Neuronal stem cell (in vitro differentiated cells): Measurements from ENCODE around the gene AGAP1.

Experiments
- DNase-seq: peaks from one replicate; pipeline ENCODE4 v3.0.0-alpha.2; 2013; ENCODE audit warnings: low spot score
- H2AFZ ChIP-seq: one replicate; pipeline ENCODE4 v1.6.1; 2013; ENCODE audit warnings: mild to moderate bottlenecking, low read length, inconsistent platforms
- H2AK5ac ChIP-seq: 2 replicates; pipeline ENCODE4 v1.6.1; 2013; ENCODE audit warnings: low read depth, mild to moderate bottlenecking, inconsistent platforms, low read length, moderate library complexity, mixed read lengths
- H2BK120ac ChIP-seq: 2 replicates; pipeline ENCODE4 v1.6.1; 2013; ENCODE audit warnings: low read depth, mild to moderate bottlenecking, inconsistent platforms, low read length, moderate library complexity, mixed read lengths
- H2BK12ac ChIP-seq: one replicate; pipeline ENCODE4 v1.6.1; 2013; ENCODE audit warnings: low read length, inconsistent platforms
- H2BK15ac ChIP-seq: 2 replicates; pipeline ENCODE4 v1.6.1; 2013; ENCODE audit warnings: mild to moderate bottlenecking, low read length, inconsistent platforms, mixed read lengths
- H2BK5ac ChIP-seq: one replicate; pipeline ENCODE4 v1.6.1; 2013; ENCODE audit warnings: inconsistent platforms, mild to moderate bottlenecking, low read length, moderate library complexity
- H3K14ac ChIP-seq: one replicate; pipeline ENCODE4 v1.6.1; 2013; ENCODE audit warnings: low read length, inconsistent platforms
- H3K18ac ChIP-seq: 2 replicates; pipeline ENCODE4 v1.6.1; 2013; ENCODE audit warnings: low read length, inconsistent platforms
- H3K23ac ChIP-seq: 2 replicates; pipeline ENCODE4 v1.6.1; 2013; ENCODE audit warnings: low read depth, mild to moderate bottlenecking, mixed read lengths, low read length, inconsistent platforms; ENCODE audit not compliant: poor library complexity
- H3K27ac ChIP-seq: replicated peaks from 3 replicates; pipeline ENCODE4 v1.5.1; 2013; ENCODE audit warnings: low read length, inconsistent platforms
- H3K27me3 ChIP-seq, 3 experiments: 2 replicates each; pipeline ENCODE4 v1.6.1; 2013; ENCODE audit warnings: low read length in 3 of 3, mild to moderate bottlenecking in 2 of 3, inconsistent platforms in 1 of 3, low read depth in 1 of 3, mixed read lengths in 1 of 3, moderate library complexity in 1 of 3; ENCODE audit not compliant: control insufficient read depth in 3 of 3, insufficient read depth in 3 of 3
- H3K36me3 ChIP-seq, 2 donors: replicated peaks in 1 of 2; 2 replicates each; pipeline ENCODE4 v1.6.1; 2013; ENCODE audit warnings: low read length in 2 of 2; ENCODE audit not compliant: control insufficient read depth in 2 of 2, insufficient read depth in 2 of 2
- H3K4ac ChIP-seq: 2 replicates; pipeline ENCODE4 v1.6.1; 2013; ENCODE audit warnings: inconsistent platforms, mild to moderate bottlenecking, low read length, moderate library complexity
- H3K4me1 ChIP-seq, 2 donors: 1 replicate in 1 of 2; 2 replicates in 1 of 2; pipeline ENCODE4 v1.6.1; 2013; ENCODE audit warnings: low read length in 2 of 2, low read depth in 1 of 2; ENCODE audit not compliant: control insufficient read depth in 2 of 2, insufficient read depth in 1 of 2
- H3K4me2 ChIP-seq: one replicate; pipeline ENCODE4 v1.6.1; 2013; ENCODE audit warnings: mild to moderate bottlenecking, low read length, inconsistent platforms; ENCODE audit not compliant: insufficient read depth, poor library complexity, severe bottlenecking
- H3K4me3 ChIP-seq, 2 donors: 2 replicates each; pipeline ENCODE4 v1.5.1; 2013; ENCODE audit warnings: low read length in 2 of 2, mild to moderate bottlenecking in 2 of 2, inconsistent platforms in 1 of 2, moderate library complexity in 1 of 2
- H3K79me1 ChIP-seq: one replicate; pipeline ENCODE4 v1.6.1; 2013; ENCODE audit warnings: low read depth, mild to moderate bottlenecking, inconsistent platforms, low read length, moderate library complexity
- H3K9ac ChIP-seq: one replicate; pipeline ENCODE4 v1.6.1; 2013; ENCODE audit warnings: mild to moderate bottlenecking, low read depth, low read length, inconsistent platforms; ENCODE audit not compliant: poor library complexity
- H3K9me3 ChIP-seq, 2 donors: replicated peaks in 1 of 2; 2 replicates each; pipeline versions ENCODE3 to v1.6.1; 2013; ENCODE audit warnings: low read length in 2 of 2, mild to moderate bottlenecking in 2 of 2, inconsistent platforms in 1 of 2, low read depth in 1 of 2, mixed read lengths in 1 of 2, moderate library complexity in 1 of 2; ENCODE audit not compliant: control insufficient read depth in 2 of 2, insufficient read depth in 1 of 2
- H4K8ac ChIP-seq: one replicate; pipeline ENCODE4 v1.6.1; 2013; ENCODE audit warnings: low read depth, mild to moderate bottlenecking, inconsistent platforms, low read length, moderate library complexity
- H4K91ac ChIP-seq: one replicate; pipeline ENCODE4 v1.6.1; 2013; ENCODE audit warnings: low read length, low read depth, mild to moderate bottlenecking, inconsistent platforms; ENCODE audit not compliant: poor library complexity
- WGBS, 2 donors: extraction: QIAGEN DNeasy Blood & Tissue Kit; methylation state at CpG; one replicate each; pipeline ENCODE4 v1.1.7; 2013; ENCODE audit warnings: missing lambda C conversion rate in 2 of 2, mixed read lengths in 1 of 2; ENCODE audit not compliant: insufficient read length in 2 of 2, insufficient replicate concordance in 1 of 2; ENCODE audit errors: extremely low coverage in 2 of 2; 5-methylcytosine and 5-hydroxymethylcytosine counted together

AGAP1 gene

GRCh38 chr2:235979753-235980435, 486.1 kb downstream of the AGAP1 start:
- Histone ChIP-seq H4K8ac (no peak overlapping the region), H3K9me3 (peaks cover 0 to 13% of the 10 kb centered on the region in 2 donors), H2AFZ (no peak overlapping the region), H3K9ac (no peak overlapping the region), H3K23ac (no peak overlapping the region), H3K14ac (no peak overlapping the region), H4K91ac (no peak overlapping the region), H3K4me1 (no peaks in the 10 kb centered on the region), H2BK12ac (no peak overlapping the region), H2BK15ac (no peak overlapping the region), H3K4me2 (no peak overlapping the region), H3K79me1 (no peaks in the 10 kb centered on the region), H3K36me3 (peaks cover 4 to 78% of the 10 kb centered on the region in 2 donors), H3K4ac (no peak overlapping the region), H3K27me3 (no peaks in the 10 kb centered on the region), H2BK120ac (no peak overlapping the region), H3K18ac (no peak overlapping the region), H2BK5ac (no peak overlapping the region), H3K27ac (no peak overlapping the region), H3K4me3 (no peak overlapping the region), H2AK5ac (no peak overlapping the region)
- no CpG with 5 or more reads among the region's 15 CpGs for WGBS, 2 donors
- no peak for DNase-seq

GRCh38 chr2:235981631-235982030, 487.8 kb downstream of the AGAP1 start:
- Histone ChIP-seq H3K36me3 (peaks cover 4 to 60% of the 10 kb centered on the region in 2 donors), H2AK5ac (no peak overlapping the region), H4K8ac (no peak overlapping the region), H2BK5ac (no peak overlapping the region), H3K4ac (no peak overlapping the region), H2AFZ (no peak overlapping the region), H3K4me3 (no peak overlapping the region), H2BK12ac (no peak overlapping the region), H3K18ac (no peak overlapping the region), H3K79me1 (no peaks in the 10 kb centered on the region), H3K23ac (no peak overlapping the region), H2BK15ac (no peak overlapping the region), H3K9ac (no peak overlapping the region), H3K27ac (no peak overlapping the region), H3K4me2 (no peak overlapping the region), H4K91ac (no peak overlapping the region), H3K14ac (no peak overlapping the region), H2BK120ac (no peak overlapping the region), H3K27me3 (no peaks in the 10 kb centered on the region), H3K9me3 (peaks cover 0 to 13% of the 10 kb centered on the region in 2 donors), H3K4me1 (no peaks in the 10 kb centered on the region)
- DNase-seq = peak; percentile 11
- no CpG with 5 or more reads among the region's 15 CpGs for WGBS, 2 donors

- Histone ChIP-seq H3K4ac (no peak overlapping the region), H3K14ac (no peak overlapping the region), H3K4me3 (no peak overlapping the region), H3K27ac (no peak overlapping the region), H3K4me1 (no peaks in the 10 kb centered on the region), H3K36me3 (peaks cover 2 to 47% of the 10 kb centered on the region in 2 donors), H3K27me3 (no peaks in the 10 kb centered on the region), H3K4me2 (no peak overlapping the region), H2AFZ (no peak overlapping the region), H3K23ac (no peak overlapping the region), H2AK5ac (no peak overlapping the region), H2BK5ac (no peak overlapping the region), H3K9ac (no peak overlapping the region), H3K9me3 (peaks cover 0 to 4% of the 10 kb centered on the region in 2 donors), H4K8ac (no peak overlapping the region), H4K91ac (no peak overlapping the region), H3K79me1 (no peaks in the 10 kb centered on the region), H2BK120ac (no peak overlapping the region), H2BK12ac (no peak overlapping the region), H3K18ac (no peak overlapping the region), H2BK15ac (no peak overlapping the region)
- no CpG with 5 or more reads among the region's 4 CpGs for WGBS, 2 donors
- no peak for DNase-seq
Observed at GRCh38 chr2:235983016-235983415, 489.2 kb downstream of the AGAP1 start.

- peaks cover 0 to 5% of the 10 kb centered on the region in 2 donors for H3K4me1 ChIP-seq
- no peak overlapping the region for H3K23ac ChIP-seq
- no peak overlapping the region for H2BK15ac ChIP-seq
- H4K8ac ChIP-seq = no peak overlapping the region
- H3K79me1 ChIP-seq = peaks cover 4% of the 10 kb centered on the region
- H3K4me3 ChIP-seq = no peak overlapping the region
- H3K14ac ChIP-seq = no peak overlapping the region
- no peak overlapping the region for H3K4me2 ChIP-seq
- no peak overlapping the region for H3K9ac ChIP-seq
- H2AK5ac ChIP-seq = no peak overlapping the region
- H2BK5ac ChIP-seq = no peak overlapping the region
- no peak overlapping the region for H2AFZ ChIP-seq
- no peak overlapping the region for H2BK12ac ChIP-seq
- H2BK120ac ChIP-seq = no peak overlapping the region
- no peak overlapping the region for H3K4ac ChIP-seq
- H4K91ac ChIP-seq = no peak overlapping the region
- no peak overlapping the region for H3K18ac ChIP-seq
- H3K27me3 ChIP-seq = no peaks in the 10 kb centered on the region
- H3K36me3 ChIP-seq = peaks cover 2 to 41% of the 10 kb centered on the region in 2 donors
- no peak overlapping the region for H3K27ac ChIP-seq
- H3K9me3 ChIP-seq = peaks cover 0 to 4% of the 10 kb centered on the region in 2 donors
- DNase-seq = no peak
- WGBS, 2 donors = no CpG with 5 or more reads among the region's 6 CpGs
Observed at GRCh38 chr2:235984552-235984951, 490.7 kb downstream of the AGAP1 start.
